Nephron (organoid): ENCODE measurements around the gene POLDIP3.
"Not testable (repeated sequence)": the region's sequence is repeated elsewhere in the genome, so short reads cannot be mapped to it uniquely, and the experiment has no call there.

Experiments used
- H3K27ac Mint-ChIP-seq, 3 experiments: 2 replicates each; pipeline ENCODE4 v1.8.0; 2020; ENCODE audit warnings: mixed read lengths in 3 of 3, mild to moderate bottlenecking in 2 of 3, moderate library complexity in 1 of 3
- H3K27me3 Mint-ChIP-seq: 2 replicates; pipeline ENCODE4 v1.8.0; 2021; ENCODE audit warnings: low read depth, mild to moderate bottlenecking, moderate library complexity, mixed read lengths
- H3K36me3 Mint-ChIP-seq: 2 replicates; pipeline ENCODE4 v1.8.0; 2020; ENCODE audit warnings: low read depth, mixed read lengths
- H3K4me1 Mint-ChIP-seq: 2 replicates; pipeline ENCODE4 v1.8.0; 2020; ENCODE audit warnings: mixed read lengths
- H3K4me3 Mint-ChIP-seq, 3 experiments: 2 replicates each; pipeline ENCODE4 v1.8.0; 2020; ENCODE audit warnings: mild to moderate bottlenecking in 3 of 3, mixed read lengths in 3 of 3, moderate library complexity in 2 of 3
- H3K9me3 Mint-ChIP-seq: 2 replicates; pipeline ENCODE4 v1.8.0; 2020; ENCODE audit warnings: mixed read lengths
- CTCF ChIP-seq, 3 experiments: fragments of 200-600 bp; sonication (generic); IDR thresholded peaks; one replicate each; pipeline ENCODE4 v1.5.0; 2021; ENCODE audit warnings: antibody characterized with exemption in 3 of 3; ENCODE audit not compliant: unreplicated experiment in 3 of 3

The POLDIP3 gene

GRCh38 chr22:42565956-42566355, 48.7 kb downstream of the POLDIP3 start:
- H3K9me3 Mint-ChIP-seq, result no peaks in the 10 kb centered on the region
- H3K4me1 Mint-ChIP-seq, result peaks cover 13% of the 10 kb centered on the region
- no peak overlapping the region for H3K27ac Mint-ChIP-seq
- no peaks in the 10 kb centered on the region for H3K27me3 Mint-ChIP-seq
- peaks cover 19% of the 10 kb centered on the region for H3K36me3 Mint-ChIP-seq
- H3K4me3 Mint-ChIP-seq, result no peak overlapping the region
- TF ChIP-seq CTCF (IDR thresholded peaks at IDR 0.05; ENCODE audit: unreplicated experiment in 3 of 3), result no peak

GRCh38 chr22:42564699-42565098, 50.0 kb downstream of the POLDIP3 start:
- H3K27ac Mint-ChIP-seq, result no peak overlapping the region
- H3K36me3 Mint-ChIP-seq, result peaks cover 12% of the 10 kb centered on the region
- H3K27me3 Mint-ChIP-seq, result no peaks in the 10 kb centered on the region
- H3K9me3 Mint-ChIP-seq, result no peaks in the 10 kb centered on the region
- no peak overlapping the region for H3K4me3 Mint-ChIP-seq
- no peak for TF ChIP-seq CTCF (IDR thresholded peaks at IDR 0.05; ENCODE audit: unreplicated experiment in 3 of 3)
- peaks cover 15% of the 10 kb centered on the region for H3K4me1 Mint-ChIP-seq

DNA sequence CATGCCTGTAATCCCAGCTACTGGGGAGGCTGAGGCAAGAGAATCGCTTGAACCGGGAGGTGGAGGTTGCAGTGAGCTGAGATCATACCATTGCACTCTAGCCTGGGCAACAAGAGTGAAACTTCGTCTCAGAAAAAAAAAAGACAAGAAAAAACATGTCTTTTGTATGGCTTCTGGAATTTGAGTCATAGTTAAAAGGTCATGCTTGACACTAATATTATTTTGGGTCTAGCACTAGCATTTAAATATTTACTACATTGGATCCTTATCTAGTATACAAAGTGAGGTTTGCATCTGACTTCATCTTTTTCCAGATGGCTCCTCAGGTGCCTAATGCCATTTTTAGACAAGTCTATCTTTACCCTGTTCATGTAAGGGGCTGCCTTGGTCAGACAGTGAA, 50.7 kb downstream of the POLDIP3 start:
- H3K27ac Mint-ChIP-seq, H3K27me3 Mint-ChIP-seq, H3K9me3 Mint-ChIP-seq, H3K4me3 Mint-ChIP-seq, H3K36me3 Mint-ChIP-seq: not testable (repeated sequence)
- peaks cover 15% of the 10 kb centered on the region for H3K4me1 Mint-ChIP-seq

- peaks cover 9% of the 10 kb centered on the region for H3K36me3 Mint-ChIP-seq
Observed at GRCh38 chr22:42562684-42563083, 52.0 kb downstream of the POLDIP3 start.

DNA sequence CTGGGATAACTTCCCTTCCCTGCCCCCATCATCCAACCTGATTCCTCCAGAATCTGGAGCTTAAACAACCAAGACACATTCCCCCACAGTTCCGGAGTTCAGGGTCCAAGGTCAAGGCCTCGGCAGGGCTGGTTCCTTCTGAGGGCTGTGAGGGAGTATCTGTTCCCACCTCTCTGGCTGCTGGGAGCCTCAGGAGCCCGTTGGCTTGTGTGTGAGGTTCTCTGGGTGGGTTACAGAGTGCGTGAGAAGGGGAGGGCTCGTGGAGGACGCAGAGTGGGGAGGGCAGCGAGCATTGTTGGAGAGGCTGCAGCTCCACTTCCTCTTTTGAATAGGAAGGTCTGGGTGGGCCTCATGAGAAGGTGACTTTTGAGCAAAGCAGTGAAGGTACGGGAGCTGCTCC, 52.4 kb downstream of the POLDIP3 start:
- TF ChIP-seq CTCF (IDR thresholded peaks at IDR 0.05; ENCODE audit: unreplicated experiment in 3 of 3), result no peak
- no peaks in the 10 kb centered on the region for H3K9me3 Mint-ChIP-seq
- H3K36me3 Mint-ChIP-seq, result peaks cover 9% of the 10 kb centered on the region
- peak overlapping the region in 1 of 3 experiments; percentile 12 for H3K4me3 Mint-ChIP-seq
- peaks cover 15% of the 10 kb centered on the region for H3K4me1 Mint-ChIP-seq
- no peaks in the 10 kb centered on the region for H3K27me3 Mint-ChIP-seq
- H3K27ac Mint-ChIP-seq, result peak overlapping the region; percentile 42 to 86 (median 59)

More at GRCh38 chr22:42562684-42563083, 52.0 kb downstream of the POLDIP3 start:
- H3K9me3 Mint-ChIP-seq, result no peaks in the 10 kb centered on the region
- no peaks in the 10 kb centered on the region for H3K27me3 Mint-ChIP-seq
- peaks cover 15% of the 10 kb centered on the region for H3K4me1 Mint-ChIP-seq
- peak overlapping the region in 1 of 3 experiments; percentile 12 for H3K4me3 Mint-ChIP-seq
- TF ChIP-seq CTCF (IDR thresholded peaks at IDR 0.05; ENCODE audit: unreplicated experiment in 3 of 3), result no peak
- peak overlapping the region; percentile 42 to 86 (median 59) for H3K27ac Mint-ChIP-seq

DNA sequence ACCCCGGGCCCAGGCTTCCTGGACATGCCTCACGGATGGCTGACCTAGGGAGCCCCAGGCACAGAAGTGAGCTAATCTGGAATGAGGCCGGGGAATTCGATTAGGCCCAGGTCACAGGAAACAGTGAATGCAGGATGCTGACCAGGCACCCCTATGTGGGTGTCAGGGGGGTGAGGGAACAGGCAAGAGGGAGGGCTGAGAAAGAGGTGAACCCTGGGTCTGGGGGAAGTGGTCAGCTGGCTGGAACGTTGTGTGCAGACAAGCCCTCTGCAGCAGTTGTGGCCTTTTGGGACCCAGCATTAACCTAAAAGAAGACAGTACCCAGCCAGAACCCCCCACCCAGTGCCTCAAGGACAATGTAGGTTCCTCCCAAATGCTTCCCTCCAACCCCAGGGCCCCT, 52.8 kb downstream of the POLDIP3 start:
- no peak overlapping the region for H3K4me3 Mint-ChIP-seq

More for the DNA sequence above, 52.8 kb downstream of the POLDIP3 start:
- Mint-ChIP-seq H3K36me3 (peaks cover 9% of the 10 kb centered on the region), H3K27ac (peak overlapping the region in 2 of 3 experiments; percentile 59 to 86), H3K9me3 (no peaks in the 10 kb centered on the region), H3K27me3 (no peaks in the 10 kb centered on the region), H3K4me1 (peaks cover 15% of the 10 kb centered on the region)
- no peak for TF ChIP-seq CTCF (IDR thresholded peaks at IDR 0.05; ENCODE audit: unreplicated experiment in 3 of 3)
